Measurements from ENCODE around the gene PTPRD.
"Not testable (repeated sequence)": the region's sequence is repeated elsewhere in the genome, so short reads cannot be mapped to it uniquely, and the experiment has no call there.

PTPRD gene

DNA sequence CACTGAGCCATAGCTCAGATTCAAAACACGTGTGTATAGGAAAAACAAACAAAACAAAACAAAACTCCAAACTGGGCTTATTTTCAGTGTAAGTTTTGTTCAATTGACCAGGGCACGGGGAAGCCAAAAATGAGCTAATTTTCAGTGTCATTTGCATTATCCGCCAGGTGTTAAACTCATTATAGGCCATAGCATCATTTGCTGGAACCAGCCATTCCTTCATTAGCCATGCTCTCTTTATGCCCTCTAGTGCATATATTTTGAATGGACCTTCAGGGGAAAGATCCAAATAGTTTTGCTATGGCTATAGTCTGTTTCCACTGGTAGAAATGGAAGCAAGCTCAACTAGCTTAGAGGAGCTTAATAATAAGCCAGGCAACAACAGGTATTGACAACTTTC lies 1608.0 kb downstream of the PTPRD start:
- no peak for DNase-seq (ENCODE audit: low read depth)

DNA sequence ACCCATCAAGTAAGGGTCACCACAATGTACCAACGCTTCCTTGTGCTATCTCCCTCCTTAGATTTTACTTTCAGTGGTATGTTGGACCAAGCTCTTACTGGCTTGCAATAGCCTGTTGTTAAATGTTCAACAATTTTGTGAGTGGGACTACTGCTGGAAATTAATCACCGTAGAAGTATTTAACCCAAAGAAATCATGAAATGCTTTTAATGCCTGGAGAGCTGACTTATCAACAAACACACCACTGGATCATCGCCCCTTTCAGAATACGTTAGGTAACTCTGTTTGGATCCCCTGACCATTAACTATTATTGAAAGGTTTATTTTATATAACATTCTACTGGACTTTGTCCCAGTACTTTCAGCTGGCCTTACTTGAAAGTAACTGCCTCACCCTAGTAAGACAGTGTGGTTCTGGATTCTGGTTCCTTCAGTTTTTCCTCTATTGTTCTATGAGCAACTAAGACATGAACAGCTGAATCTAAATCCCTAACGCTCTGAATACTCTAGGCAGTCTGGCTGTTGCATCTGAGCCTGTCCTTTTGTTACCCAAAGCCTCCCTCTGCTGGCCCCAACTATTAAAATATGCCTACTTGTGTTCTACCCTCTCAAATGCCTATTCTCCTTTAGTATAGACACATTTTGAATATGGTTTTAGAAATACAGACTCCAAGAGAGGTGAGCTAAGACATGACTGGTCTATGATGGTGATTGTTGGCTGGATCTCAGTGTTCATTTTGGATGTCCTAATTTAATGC lies 1609.8 kb downstream of the PTPRD start:
- DNase-seq (ENCODE audit: low read depth): no peak

DNA sequence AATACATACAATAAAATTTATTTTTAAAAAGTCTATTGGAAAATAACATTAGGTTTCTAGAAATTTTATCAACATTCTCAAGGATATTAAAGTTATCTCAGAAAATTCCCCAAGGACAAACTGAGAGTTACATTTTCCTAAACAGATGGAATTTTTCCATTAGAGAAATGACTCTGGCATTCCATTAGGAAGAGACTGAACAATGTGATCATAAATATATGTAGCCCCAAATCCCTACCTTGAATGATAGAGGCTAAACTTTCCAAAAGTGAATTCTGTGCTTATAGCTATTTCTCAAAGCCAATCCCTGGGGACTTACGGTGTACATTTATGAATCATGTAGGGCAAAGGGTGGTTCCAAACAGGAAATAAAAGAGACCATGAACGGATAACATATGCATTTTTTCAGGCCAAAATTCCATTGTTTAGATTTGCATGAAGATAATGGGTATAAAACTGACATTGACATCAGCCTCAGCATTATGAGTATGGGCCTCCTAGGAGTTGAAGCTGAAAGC lies 1632.2 kb downstream of the PTPRD start:
- DNase-seq (ENCODE audit: low read depth): no peak

DNA sequence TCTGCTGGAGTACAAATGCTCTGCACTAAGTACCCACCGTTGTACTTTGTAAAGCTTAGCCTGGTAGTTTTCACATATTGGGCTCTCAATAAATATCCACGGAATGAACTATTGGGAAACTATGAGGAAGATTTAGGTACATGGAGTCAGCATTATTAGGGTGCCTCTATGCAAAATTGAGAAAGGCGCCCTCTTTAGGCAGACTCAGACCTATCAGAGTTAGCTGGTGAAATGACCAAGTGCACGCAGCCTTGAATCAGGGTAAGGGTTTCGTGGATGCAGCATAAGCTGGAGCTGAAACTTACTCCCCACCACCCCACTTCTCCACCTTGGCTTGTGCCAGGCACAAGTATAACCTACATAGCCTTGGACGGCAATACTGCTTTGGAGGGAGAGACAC lies 1634.5 kb downstream of the PTPRD start:
- DNase-seq (ENCODE audit: low read depth): no peak

DNA sequence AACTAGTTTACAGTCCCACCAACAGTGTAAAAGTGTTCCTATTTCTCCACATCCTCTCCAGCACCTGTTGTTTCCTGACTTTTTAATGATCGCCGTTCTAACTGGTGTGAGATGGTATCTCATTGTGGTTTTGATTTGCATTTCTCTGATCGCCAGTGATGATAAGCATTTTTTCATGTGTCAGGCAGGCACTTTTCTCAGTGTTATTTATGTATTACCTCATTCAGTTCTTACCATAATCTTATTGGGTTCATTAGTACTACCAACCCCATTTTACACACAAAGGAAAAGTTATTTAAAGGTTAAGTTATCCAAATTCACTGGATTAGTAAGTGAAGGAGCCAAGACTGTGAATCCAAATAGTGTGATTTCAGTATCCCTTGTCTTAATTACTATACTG lies 1644.5 kb downstream of the PTPRD start:
- not testable (repeated sequence) for DNase-seq (ENCODE audit: low read depth)

DNA sequence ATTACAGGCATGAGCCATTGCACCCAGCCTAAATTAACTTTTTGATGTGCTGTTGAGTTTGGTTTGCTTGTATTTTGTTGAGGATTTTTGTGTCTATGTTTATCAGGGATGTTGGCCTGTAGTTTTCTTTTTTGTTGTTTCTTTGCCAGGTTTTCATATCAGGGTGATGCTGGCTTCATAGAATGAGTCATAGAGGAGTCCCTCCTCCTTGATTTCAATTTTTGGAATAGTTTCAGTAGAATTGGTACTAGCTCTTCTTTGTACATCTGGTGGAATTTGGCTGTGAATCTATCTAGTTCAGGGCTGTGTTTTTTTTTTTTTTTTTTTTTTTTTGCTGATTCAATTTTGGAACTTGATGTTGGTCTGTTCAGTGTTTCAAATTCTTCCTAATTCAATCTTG lies 1648.9 kb downstream of the PTPRD start:
- DNase-seq (ENCODE audit: low read depth): no peak

DNA sequence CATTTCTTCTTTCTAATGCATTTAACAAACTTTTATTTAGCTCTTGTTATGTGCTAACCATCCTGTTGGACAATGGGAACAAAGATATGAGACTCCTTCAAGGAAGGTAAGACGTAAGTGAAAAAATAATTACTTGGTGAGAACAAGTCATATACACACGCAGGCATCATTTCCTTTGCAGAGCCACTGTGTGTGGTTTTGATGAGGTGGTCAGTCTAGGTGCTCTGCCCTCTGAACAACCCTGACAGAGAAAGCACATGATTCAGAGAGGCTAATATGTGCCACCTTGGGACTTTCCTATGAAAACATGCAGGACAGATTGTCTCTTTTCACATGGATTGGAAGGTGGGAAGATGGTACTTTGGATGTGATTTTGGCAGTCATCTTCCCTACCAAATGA lies 1650.7 kb downstream of the PTPRD start:
- no peak for DNase-seq (ENCODE audit: low read depth)

DNA sequence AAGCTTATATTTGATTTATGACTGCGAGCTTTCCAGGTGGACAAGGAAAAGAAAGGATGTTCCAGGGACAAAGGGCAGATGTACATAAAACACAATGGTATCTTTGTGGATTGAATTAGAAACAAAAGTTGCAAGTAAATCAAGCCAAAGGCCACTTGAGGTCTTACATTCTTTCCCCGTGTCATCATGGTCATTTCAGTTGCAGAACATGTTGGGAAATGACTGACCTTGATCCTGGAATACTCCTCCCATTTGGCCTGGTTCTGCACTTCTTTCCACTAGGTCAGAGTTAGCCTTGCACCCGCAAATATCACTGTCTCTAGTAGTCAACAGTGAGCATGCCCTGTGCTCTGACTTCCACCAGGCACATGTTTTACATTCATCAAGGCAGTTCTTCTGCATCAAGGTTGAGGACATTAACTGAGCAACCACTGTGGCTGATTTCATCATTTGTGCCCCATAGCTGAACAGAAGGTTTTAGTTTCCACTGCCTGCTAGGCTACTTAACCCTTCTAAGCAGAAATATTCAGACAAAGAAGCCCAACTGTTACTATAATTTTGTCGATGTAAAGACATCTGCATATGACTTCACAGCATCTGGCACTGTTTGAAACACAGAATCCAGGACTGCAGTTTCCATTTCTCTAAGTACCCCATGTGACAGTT lies 1651.5 kb downstream of the PTPRD start:
- DNase-seq (ENCODE audit: low read depth): no peak

DNA sequence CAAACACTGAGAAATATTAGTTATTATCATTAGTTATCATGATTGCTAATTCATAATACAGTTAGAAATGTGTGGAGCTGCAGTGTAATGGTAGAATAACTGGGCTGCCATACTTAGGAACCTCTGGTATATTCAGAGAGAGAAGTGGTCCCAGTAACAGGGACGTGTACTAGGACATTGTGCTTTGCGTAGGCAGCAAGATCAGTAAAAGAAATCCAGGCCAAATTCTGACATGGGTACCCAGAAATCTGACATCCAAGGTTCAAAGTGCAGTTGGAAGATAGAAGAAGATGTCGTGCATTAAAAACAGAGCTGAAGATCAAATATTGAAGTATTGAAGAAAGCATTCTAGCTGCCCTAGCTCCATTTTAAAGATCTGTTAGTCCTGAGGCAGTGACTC lies 1652.5 kb downstream of the PTPRD start:
- no peak for DNase-seq (ENCODE audit: low read depth)

DNA sequence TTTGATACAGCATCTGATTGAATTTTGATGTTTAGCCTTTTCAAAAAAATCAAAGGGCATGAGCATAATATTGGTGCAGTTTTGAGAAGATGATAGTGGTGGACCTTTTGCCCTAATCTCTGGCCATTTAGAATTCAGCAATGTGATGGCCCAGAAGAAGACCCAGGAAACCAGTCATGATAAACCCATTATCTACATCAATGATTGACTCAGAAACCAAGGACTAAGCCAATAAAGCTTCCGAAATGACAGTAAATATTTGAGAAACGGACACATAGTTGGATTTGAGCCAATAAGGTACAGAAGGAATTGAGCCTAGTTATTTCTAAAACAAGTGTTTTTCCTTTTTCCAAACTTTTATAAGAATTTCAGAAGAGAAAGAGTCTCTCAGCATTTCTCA lies 1654.4 kb downstream of the PTPRD start:
- DNase-seq (ENCODE audit: low read depth): no peak

DNA sequence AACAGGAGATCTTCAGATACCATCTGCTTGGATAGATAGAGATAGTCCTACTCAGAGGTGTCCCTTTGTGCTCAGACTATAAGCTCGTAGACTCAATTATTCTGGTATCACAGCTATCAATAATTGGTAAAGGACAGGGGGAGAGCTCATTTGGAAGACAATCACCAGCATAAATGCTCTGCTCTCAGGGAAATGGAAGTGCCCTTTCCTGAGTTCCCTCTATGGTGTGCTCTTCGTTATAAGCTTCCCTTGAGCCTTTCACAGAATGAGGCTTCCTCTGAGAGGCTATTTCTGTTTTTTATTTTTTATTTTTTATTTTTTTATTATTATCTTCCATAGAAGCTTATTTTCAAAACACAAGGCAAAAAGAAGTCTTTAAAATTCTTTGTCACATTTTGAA lies 1657.5 kb downstream of the PTPRD start:
- no peak for DNase-seq (ENCODE audit: low read depth)

DNA sequence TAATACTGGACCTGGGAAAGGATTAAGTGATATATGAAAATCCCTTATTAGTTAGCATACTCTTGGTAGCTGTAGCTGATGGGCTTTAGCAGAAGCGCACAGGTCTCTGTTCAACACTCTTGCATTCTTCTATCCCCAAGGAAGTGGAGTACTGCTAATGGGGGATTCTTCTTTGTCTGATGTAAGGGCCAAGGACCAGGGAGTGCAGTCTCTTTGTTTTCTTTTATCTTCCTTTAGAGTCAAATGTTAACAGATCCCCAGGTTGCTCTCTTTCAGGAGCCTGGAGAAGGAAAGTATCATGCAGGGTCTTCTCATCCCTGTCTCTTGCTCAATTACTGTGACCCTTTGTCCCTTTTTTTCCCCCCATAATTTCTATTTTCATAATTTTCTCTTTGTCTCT lies 1666.3 kb downstream of the PTPRD start:
- no peak for DNase-seq (ENCODE audit: low read depth)

DNA sequence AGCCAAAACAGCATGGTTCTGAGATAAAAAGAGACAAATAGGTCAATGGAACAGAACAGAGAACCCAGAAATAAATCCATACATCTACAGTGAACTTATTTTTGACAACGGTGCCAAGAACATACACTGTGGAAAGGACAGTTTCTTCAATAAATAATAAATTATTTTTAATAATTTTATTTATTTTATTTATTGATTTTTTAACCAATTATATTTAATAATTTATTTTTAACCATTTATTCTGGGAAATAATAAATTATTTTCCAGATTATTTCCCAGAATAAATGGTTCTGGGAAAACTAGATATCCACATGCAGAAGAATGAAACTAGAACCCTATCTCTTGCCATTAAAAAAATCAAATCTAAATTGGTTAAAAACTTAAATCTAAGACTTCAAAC lies 1669.4 kb downstream of the PTPRD start:
- no peak for DNase-seq (ENCODE audit: low read depth)

DNA sequence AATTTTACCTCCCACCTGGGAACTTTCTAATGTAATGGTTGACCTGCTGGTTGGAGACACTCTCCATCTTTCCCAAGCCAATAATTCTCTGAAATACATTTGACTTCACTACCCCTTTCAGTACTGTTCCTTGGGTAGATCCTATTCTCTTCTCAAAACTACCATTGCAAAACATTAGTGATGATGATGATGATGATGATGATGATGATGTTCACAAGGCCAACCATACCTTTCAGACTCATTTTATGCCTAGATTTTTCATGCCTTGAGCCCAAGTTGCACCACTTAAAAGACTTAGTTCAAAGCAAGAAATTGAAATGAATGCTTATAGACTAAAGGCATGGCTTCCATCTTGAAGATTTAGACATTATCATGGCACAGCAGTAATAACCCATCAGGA lies 1672.2 kb downstream of the PTPRD start:
- DNase-seq (ENCODE audit: low read depth): no peak

DNA sequence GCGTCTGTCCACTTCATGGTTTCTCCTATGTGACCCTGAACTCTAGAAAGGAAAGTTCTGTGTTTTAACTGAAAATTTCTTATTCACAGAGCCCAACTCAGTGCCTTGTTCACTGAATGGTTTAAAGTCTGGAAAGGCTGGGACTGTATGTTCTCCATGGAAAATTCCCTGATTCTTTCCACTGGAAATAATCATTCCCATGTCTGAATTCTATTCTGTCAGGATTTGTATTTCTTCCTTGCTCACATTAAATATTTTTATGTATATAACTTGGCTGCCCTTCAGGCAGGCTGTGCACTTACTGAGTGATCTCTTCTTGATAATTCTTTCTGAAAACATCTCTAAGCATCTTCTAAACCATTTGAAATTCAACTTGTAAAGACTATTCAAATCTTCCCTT lies 1686.3 kb downstream of the PTPRD start:
- DNase-seq (ENCODE audit: low read depth): no peak

DNA sequence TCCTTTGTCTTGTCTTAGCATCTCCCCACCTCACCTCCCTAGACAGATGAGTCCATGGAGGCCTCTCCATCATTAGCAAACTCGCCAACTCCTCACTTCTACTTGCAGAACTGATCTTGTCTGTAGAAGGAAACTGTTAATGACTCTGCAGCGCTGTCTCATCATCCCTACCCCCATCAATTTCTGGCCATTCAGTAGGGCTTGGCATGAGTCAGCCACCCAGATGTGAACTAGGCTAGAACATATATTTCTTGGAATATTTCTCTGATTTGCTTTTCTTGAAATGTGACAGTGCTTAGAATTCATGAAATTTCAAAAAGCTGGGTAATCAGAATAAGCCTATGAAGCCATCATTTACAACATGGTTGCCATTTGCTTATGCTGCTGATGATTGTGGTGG lies 1688.2 kb downstream of the PTPRD start:
- DNase-seq (ENCODE audit: low read depth): no peak

DNA sequence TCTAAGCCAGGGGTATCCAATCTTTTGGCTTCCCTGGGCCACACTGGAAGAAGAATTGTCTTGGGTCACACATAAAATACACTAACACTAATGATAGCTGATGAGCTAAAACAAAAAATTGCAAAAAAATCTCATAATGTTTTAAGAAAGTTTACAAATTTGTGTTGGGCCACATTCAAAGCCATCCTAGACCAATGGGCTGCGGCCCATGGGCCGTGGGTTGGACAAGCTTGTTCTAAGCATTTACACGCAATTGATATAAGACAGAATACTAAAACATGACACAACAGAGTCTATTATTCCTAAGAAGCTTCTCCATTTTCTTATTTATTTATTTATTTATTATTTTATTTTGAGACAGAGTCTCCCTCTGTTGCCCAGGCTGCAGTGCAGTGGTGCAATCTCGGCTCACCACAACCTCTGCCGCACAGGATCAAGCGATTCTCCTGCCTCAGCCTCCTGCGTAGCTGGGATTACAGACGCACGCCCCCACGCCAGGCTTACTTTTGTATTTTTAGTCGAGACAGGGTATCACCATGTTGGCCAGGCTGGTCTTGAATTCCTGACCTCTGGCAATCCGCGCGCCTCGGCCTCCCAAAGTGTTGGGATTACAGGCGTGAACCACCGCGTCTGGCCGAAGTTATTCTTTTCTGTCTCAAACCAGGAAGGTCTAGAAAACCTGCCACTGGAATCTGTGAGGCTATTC lies 1692.2 kb downstream of the PTPRD start:
- DNase-seq (ENCODE audit: low read depth): not testable (repeated sequence)

DNA sequence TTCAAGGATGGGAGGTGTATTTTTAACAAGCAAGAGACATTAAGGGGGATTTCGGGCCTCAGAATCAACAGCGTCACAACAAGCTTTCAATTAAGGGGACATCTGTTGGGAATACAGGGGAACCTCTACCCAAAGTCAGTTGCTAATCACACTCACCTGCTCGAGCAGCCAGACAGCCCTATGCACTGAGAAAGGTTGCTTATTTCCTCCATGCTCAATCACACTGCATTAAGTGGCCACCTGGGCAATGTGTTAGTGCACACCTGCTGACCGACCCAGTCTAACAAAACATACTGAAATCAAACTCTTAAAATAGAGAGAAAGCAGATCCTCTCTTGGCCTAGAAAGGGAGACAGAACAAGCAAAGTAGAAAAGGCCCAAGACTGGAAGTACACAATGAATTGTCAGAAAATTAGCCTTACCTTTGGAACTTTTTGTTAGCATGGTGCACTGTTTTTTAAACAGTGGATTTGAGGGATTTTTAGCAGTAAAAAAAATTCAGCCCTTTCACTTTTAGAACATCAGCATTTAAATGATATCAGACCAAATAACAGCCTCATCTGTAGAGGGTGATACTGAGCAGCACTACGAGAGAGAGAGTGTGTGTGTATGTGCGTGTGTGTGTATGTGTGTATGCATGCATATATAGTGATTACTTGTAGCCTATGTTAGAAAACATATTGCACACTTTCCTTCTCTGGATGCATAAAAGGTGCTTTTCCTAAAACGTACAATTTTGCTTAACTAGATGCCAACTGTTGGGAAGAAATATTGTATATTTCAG lies 1694.7 kb downstream of the PTPRD start:
- no peak for DNase-seq (ENCODE audit: low read depth)

DNA sequence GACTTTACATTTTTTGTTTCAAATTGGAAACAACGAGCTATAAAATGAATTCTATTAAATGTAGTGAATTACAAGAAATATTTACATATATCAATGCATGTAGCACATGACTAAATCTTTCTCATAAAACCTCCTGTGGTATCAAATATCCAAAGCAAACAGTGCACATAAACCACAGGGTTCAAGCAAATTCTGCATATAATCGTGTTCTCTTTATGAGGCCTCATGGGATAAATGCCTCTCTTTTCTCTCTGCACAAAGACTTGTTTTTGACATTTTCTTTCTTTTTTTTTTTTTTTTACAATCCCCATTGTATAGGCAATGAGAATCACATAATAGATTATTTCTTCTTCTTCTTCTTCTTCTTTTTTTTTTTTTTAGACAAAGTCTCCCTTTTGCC lies 1696.0 kb downstream of the PTPRD start:
- no peak for DNase-seq (ENCODE audit: low read depth)

DNA sequence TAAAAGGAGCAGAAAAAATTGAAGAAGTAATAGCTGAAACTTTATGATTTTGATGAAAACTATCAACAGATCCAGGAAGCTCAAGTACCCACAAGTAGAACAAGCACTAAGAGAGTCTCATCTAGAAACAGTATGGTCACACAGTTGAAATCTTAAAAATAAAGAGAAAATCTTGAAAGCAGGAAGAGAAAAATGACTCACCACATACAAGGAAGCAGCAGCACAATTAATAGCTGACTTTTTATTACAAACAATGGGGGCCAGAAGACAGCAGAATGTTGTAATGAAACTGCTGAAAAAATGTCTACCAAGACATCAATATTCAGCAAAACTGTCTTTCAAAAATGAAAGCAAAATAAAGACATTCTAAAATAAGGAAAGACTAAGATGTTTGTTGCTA lies 1704.9 kb downstream of the PTPRD start:
- DNase-seq (ENCODE audit: low read depth): no peak

DNA sequence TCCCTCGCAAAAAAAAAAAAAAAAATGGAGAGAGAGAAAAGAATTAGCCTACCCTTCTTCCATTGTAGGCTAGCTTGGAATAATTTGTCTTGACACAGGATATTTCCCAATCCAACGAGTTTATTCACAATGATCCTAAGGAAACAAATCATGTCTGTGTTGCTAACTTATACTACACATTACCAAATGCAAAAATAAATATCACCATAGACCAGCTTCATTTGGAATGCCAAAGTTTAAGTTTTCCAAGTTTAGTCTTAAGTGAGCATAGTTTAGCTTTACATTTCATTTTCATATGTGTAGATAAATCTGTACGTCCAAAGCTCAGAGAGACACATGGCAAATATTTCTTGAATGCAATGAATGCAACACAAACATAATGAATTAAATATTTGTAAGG lies 1707.1 kb downstream of the PTPRD start:
- DNase-seq (ENCODE audit: low read depth): no peak

DNA sequence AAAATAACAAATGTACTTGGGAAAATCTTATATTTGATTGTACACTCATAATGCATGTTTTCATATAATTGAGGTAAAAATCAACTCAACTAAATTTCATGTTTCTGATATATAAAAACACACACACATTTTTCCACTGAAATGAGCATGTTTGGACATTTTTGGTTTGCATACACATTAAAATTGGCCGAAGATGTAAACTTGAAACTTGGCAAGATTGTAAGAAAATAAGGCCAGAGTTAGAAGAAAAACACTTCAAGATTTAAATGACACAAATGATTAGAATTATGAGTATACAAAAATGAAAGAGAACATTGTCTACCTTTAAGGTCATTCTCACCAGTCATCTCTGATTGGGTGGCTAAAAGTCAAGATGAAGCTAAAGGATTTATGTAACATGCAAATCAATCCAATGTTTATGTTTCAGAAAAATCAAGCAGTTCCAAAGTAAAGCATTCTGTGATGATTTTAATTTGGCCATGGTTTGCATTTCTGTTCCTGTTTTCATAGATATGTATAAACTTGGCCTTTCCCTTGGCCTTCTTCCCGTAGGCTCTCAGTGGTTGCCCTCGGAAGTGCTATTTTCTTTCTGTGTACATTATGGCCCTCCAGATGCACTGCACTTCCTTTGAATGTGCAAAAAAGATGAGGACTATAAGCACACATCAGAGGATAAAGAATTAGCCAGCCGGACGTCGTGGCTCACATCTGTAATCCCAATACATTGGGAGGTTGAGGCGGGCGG lies 1707.9 kb downstream of the PTPRD start:
- DNase-seq (ENCODE audit: low read depth): no peak
